HL-60/S4 treated with retinoic acid at 250 ng/mL for 4 days and 3 days (cell line): ENCODE results near the gene MED25.

ENCODE experiments used
- in situ Hi-C: fragments of 300-500 bp; cut with MboI; formaldehyde crosslinking; loops from 2 replicates; pipeline ENCODE4 v1.7.0; 2022; ENCODE audit warnings: low sequenced_read_pairs

MED25 gene

GRCh38 chr19:49798574-49798973 lies 19.5 kb upstream of the MED25 start:
- in situ Hi-C loops = no loop called here

- in situ Hi-C loops = no loop called here
Measured at GRCh38 chr19:49799271-49799797, 18.8 kb upstream of the MED25 start.

- in situ Hi-C loops = no loop called here
Measured at GRCh38 chr19:49799798-49800376, 18.2 kb upstream of the MED25 start.

GRCh38 chr19:49800771-49801170 lies 17.3 kb upstream of the MED25 start:
- in situ Hi-C loops = no loop called here

- in situ Hi-C loops = no loop called here
Measured at GRCh38 chr19:49801401-49801888, 16.6 kb upstream of the MED25 start.

- in situ Hi-C loops = no loop called here
Measured at GRCh38 chr19:49801966-49802661, 16.0 kb upstream of the MED25 start.

GRCh38 chr19:49802836-49803528 lies 15.1 kb upstream of the MED25 start:
- in situ Hi-C loops = no loop called here

GRCh38 chr19:49803529-49803856 lies 14.6 kb upstream of the MED25 start:
- in situ Hi-C loops = no loop called here

- in situ Hi-C loops = no loop called here
Measured at GRCh38 chr19:49805822-49806619, 12.1 kb upstream of the MED25 start.

- in situ Hi-C loops = no loop called here
Measured at GRCh38 chr19:49806620-49806959, 11.5 kb upstream of the MED25 start.

GRCh38 chr19:49807058-49807903 lies 10.8 kb upstream of the MED25 start:
- in situ Hi-C loops = no loop called here

- in situ Hi-C loops = no loop called here
Measured at GRCh38 chr19:49807904-49808675, 10.0 kb upstream of the MED25 start.

- in situ Hi-C loops = no loop called here
Measured at GRCh38 chr19:49808711-49809159, 9.4 kb upstream of the MED25 start.

GRCh38 chr19:49809160-49809940 lies 8.7 kb upstream of the MED25 start:
- in situ Hi-C loops = no loop called here

- in situ Hi-C loops = no loop called here
Measured at GRCh38 chr19:49809941-49810389, 8.1 kb upstream of the MED25 start.

- in situ Hi-C loops = no loop called here
Measured at GRCh38 chr19:49811328-49811727, 6.8 kb upstream of the MED25 start.

GRCh38 chr19:49812452-49812996 lies 5.6 kb upstream of the MED25 start:
- in situ Hi-C loops = no loop called here
